GM19468 (cell line): ENCODE results near the gene MAB21L3.

Source experiments
- ATAC-seq: cut with Tn5 transposase; IDR thresholded peaks from one replicate; pipeline ENCODE4 v1.9.1; 2021; ENCODE audit warnings: mild to moderate bottlenecking, moderate library complexity, moderate number of reproducible peaks; ENCODE audit not compliant: unreplicated experiment; ENCODE audit errors: extremely low read depth

The MAB21L3 gene

GRCh38 chr1:116106646-116107045 is 4.6 kb upstream of the MAB21L3 start:
- ATAC-seq: no peak

- ATAC-seq: no peak
These were observed 3.8 kb upstream of the MAB21L3 start for GRCh38 chr1:116107371-116107770.

GRCh38 chr1:116111524-116112021 is 374 bp downstream of the MAB21L3 start:
- no peak for ATAC-seq

- ATAC-seq: no peak
These were observed 1.4 kb downstream of the MAB21L3 start for GRCh38 chr1:116112388-116113140.

- ATAC-seq: no peak
These were observed 2.4 kb downstream of the MAB21L3 start for GRCh38 chr1:116113615-116114014.

- ATAC-seq: no peak
These were observed 4.6 kb downstream of the MAB21L3 start for GRCh38 chr1:116115476-116116439.

- ATAC-seq: no peak
These were observed 7.3 kb downstream of the MAB21L3 start for GRCh38 chr1:116118471-116118870.

- ATAC-seq: no peak
These were observed 8.7 kb downstream of the MAB21L3 start for GRCh38 chr1:116119876-116120275.

GRCh38 chr1:116122955-116123757 is 12.0 kb downstream of the MAB21L3 start:
- no peak for ATAC-seq

- ATAC-seq: no peak
These were observed 12.8 kb downstream of the MAB21L3 start for GRCh38 chr1:116123837-116124533.

- ATAC-seq: no peak
These were observed 14.6 kb downstream of the MAB21L3 start for GRCh38 chr1:116125758-116126157.

- ATAC-seq: no peak
These were observed 15.1 kb downstream of the MAB21L3 start for GRCh38 chr1:116126281-116126680.

GRCh38 chr1:116127123-116127847 is 16.1 kb downstream of the MAB21L3 start:
- no peak for ATAC-seq

- ATAC-seq: no peak
These were observed 16.8 kb downstream of the MAB21L3 start for GRCh38 chr1:116127848-116128540.

GRCh38 chr1:116128664-116129063 is 17.5 kb downstream of the MAB21L3 start:
- no peak for ATAC-seq

- ATAC-seq: no peak
These were observed 18.3 kb downstream of the MAB21L3 start for GRCh38 chr1:116129537-116129936.

GRCh38 chr1:116130356-116130755 is 19.2 kb downstream of the MAB21L3 start:
- no peak for ATAC-seq

- ATAC-seq: no peak
These were observed 20.0 kb downstream of the MAB21L3 start for GRCh38 chr1:116131170-116131569.
